ENCODE data around the gene ODC1. TPM values are rescaled to one million over a fixed set of nuclear protein-coding genes. Genes with fewer than 3 reads are reported as not detected.

Gene ODC1
- total RNA-seq, 3 donors from 2014 or later = 39.8 to 68.8 (median 60.3) TPM

DNA sequence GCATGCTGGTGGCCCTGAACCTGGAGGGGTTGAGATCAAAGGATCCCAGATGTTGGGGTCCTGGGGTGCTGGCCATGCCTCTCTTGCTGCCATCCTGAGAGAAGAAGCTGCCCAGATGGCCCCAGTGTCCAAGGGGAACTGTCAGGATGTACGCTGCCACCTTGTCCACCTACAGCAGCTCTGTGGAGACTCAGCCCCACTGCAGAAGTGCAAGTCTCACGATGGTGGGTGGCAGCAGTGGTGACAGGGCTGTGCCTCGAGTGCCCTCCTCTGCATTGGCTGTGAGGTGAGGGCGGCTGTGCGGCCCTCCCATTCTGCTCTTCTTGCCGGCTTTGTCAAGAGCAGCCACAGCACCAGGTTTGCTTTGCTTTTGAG, 24.7 kb downstream of the ODC1 start:
- no peak for DNase-seq (ENCODE audit: low spot score in 2 of 2)
- no peak overlapping the region for H3K4me3 ChIP-seq
- no peaks in the 10 kb centered on the region for H3K27me3 ChIP-seq
- H3K4me1 ChIP-seq = no peaks in the 10 kb centered on the region
- TF ChIP-seq POLR2A (IDR thresholded peaks at IDR 0.05) (no peak), POLR2AphosphoS5 (IDR thresholded peaks at IDR 0.05) (no peak)
- TF ChIP-seq, protein P1, sequence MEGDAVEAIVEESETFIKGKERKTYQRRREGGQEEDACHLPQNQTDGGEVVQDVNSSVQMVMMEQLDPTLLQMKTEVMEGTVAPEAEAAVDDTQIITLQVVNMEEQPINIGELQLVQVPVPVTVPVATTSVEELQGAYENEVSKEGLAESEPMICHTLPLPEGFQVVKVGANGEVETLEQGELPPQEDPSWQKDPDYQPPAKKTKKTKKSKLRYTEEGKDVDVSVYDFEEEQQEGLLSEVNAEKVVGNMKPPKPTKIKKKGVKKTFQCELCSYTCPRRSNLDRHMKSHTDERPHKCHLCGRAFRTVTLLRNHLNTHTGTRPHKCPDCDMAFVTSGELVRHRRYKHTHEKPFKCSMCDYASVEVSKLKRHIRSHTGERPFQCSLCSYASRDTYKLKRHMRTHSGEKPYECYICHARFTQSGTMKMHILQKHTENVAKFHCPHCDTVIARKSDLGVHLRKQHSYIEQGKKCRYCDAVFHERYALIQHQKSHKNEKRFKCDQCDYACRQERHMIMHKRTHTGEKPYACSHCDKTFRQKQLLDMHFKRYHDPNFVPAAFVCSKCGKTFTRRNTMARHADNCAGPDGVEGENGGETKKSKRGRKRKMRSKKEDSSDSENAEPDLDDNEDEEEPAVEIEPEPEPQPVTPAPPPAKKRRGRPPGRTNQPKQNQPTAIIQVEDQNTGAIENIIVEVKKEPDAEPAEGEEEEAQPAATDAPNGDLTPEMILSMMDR (IDR thresholded peaks at IDR 0.05) = no peak
- H3K27ac ChIP-seq = no peak overlapping the region
- no peaks in the 10 kb centered on the region for H3K9me3 ChIP-seq
- H3K36me3 ChIP-seq = no peaks in the 10 kb centered on the region
- intact Hi-C loops (cut with DNase I; ENCODE audit: low total_unique reads) = no loop called here

DNA sequence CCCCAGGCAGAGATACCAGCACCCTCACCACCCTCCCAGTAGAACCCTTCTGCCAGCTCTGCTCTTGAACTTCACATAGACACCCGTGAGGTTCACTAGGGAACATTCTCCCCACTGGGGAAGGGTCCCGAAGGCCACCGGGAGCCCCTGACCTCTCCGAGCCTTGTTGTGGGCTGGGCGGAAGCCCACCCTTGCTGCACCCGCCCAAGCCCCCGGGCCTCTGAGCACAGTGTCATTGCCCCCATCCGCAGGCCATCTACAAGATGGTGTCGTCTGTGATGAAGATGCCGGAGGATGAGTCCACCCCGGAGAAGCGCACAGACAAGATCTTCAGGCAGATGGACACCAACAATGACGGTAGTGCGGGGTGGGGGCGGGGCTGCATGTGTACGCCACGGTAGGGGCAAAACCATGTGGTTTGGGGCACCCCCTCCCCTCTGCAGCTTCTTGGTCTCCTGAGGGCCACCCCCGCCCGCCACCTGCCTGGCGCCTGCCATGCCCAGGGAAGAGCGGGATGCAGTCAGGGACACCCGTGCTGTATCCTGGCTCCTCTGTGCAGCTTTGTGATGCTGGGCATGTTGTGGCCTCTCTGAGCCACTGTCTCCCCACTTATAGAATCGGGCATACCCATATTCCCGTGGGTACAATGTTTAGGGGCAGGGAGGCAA, 25.3 kb downstream of the ODC1 start:
- intact Hi-C loops (cut with DNase I; ENCODE audit: low total_unique reads) = no loop called here
- Histone ChIP-seq H3K27me3 (no peaks in the 10 kb centered on the region), H3K36me3 (no peaks in the 10 kb centered on the region), H3K4me3 (no peak overlapping the region), H3K4me1 (no peaks in the 10 kb centered on the region), H3K9me3 (no peaks in the 10 kb centered on the region), H3K27ac (no peak overlapping the region)
- TF ChIP-seq POLR2AphosphoS5 (IDR thresholded peaks at IDR 0.05) (no peak), POLR2A (IDR thresholded peaks at IDR 0.05) (no peak)
- TF ChIP-seq, protein P1 (IDR thresholded peaks at IDR 0.05) = no peak
- DNase-seq (ENCODE audit: low spot score in 2 of 2) = no peak

DNA sequence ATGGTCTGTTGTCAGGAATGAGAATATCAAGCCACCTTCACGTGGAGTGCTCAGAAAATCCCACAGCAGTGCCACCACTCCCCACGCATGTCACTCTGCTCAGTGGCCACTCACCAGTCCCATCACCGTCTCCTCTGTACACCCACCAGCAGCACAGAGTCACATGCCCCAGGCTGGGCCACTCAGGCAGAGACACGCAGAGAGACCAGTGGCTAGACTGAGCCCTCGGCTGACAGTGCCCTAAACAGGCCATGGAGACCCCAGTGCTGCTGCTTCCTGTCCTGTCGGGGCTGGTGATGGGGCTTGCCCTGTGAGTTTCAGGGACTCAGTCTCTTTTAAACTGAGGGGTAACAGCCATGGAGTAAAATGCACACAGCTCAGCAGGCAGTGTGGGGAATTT, 25.9 kb downstream of the ODC1 start:
- TF ChIP-seq, protein P1 (IDR thresholded peaks at IDR 0.05) = no peak
- TF ChIP-seq POLR2A (IDR thresholded peaks at IDR 0.05) (no peak), POLR2AphosphoS5 (IDR thresholded peaks at IDR 0.05) (no peak)
- Histone ChIP-seq H3K36me3 (no peaks in the 10 kb centered on the region), H3K27me3 (no peaks in the 10 kb centered on the region), H3K4me3 (no peak overlapping the region), H3K27ac (no peak overlapping the region), H3K9me3 (no peaks in the 10 kb centered on the region), H3K4me1 (no peaks in the 10 kb centered on the region)
- no peak for DNase-seq (ENCODE audit: low spot score in 2 of 2)
- intact Hi-C loops (cut with DNase I; ENCODE audit: low total_unique reads) = no loop called here

DNA sequence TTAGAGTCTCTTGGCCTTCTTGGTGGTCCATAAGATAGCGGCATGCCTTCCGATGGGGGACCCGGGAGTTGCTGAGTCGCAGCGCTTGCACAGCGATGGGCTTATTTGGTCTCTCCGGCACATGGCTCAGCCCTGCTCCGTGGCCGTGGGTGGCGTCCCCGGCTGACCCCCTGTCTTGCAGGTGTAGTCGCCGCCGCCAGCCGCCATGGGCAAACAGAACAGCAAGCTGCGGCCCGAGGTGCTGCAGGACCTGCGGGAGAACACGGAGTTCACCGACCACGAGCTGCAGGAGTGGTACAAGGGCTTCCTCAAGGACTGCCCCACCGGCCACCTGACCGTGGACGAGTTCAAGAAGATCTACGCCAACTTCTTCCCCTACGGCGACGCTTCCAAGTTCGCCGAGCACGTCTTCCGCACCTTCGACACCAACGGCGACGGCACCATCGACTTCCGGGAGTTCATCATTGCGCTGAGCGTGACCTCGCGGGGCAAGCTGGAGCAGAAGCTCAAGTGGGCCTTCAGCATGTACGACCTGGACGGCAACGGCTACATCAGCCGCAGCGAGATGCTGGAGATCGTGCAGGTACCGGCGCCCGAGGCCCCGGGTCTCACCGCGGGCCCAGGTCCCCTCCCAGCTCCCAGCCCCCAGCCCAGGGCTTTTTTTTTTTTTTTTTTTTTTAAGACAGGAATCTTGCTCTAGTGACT, 28.4 kb downstream of the ODC1 start:
- Histone ChIP-seq H3K27ac (no peak overlapping the region), H3K27me3 (no peaks in the 10 kb centered on the region), H3K4me1 (no peaks in the 10 kb centered on the region), H3K4me3 (no peak overlapping the region), H3K36me3 (no peaks in the 10 kb centered on the region), H3K9me3 (no peaks in the 10 kb centered on the region)
- TF ChIP-seq, protein P1 (IDR thresholded peaks at IDR 0.05) = no peak
- TF ChIP-seq POLR2AphosphoS5 (IDR thresholded peaks at IDR 0.05) (no peak), POLR2A (IDR thresholded peaks at IDR 0.05) (no peak)
- no peak for DNase-seq (ENCODE audit: low spot score in 2 of 2)
- intact Hi-C loops (cut with DNase I; ENCODE audit: low total_unique reads) = no loop called here

DNA sequence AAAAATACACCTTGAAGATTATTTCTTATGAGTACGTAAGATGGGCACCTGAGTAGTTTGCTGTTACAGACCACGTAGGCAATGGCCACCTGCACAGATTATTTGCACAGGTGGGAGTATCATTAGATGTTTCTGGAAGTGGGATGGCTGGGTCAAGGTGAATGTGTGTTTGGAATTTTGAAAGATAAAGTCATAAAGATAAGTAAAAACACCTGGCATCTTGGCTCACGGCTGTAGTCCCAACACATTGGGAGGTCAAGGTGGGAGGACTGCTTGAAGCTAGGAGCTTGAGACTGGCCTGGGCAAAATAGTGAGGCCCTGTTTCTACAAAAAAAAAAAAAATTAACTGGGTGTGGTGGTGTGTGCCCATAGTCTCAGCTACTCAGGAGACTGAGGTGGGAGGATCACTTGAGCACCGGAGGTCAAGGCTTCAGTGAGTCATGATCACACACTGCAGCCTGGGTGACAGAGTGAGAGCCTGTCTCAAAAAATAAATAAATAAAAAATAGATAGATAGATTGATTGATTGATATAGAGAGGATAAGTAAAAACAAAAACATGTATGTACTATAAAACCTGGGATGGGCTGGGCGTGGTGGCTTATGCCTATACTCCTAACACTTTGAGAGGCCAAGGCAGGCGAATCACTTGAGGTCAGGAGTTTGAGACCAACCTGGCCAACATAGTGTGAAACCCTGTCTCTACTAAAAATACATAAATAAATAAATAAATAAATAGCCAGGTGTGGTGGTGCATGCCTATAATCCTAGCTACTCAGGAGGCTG, 30.4 kb downstream of the ODC1 start:
- H3K27ac ChIP-seq = no peak overlapping the region
- no peaks in the 10 kb centered on the region for H3K9me3 ChIP-seq
- TF ChIP-seq POLR2AphosphoS5 (IDR thresholded peaks at IDR 0.05) (no peak), POLR2A (IDR thresholded peaks at IDR 0.05) (no peak)
- TF ChIP-seq, protein P1 (IDR thresholded peaks at IDR 0.05) = no peak
- H3K27me3 ChIP-seq = no peaks in the 10 kb centered on the region
- intact Hi-C loops (cut with DNase I; ENCODE audit: low total_unique reads) = no loop called here
- H3K36me3 ChIP-seq = no peaks in the 10 kb centered on the region
- DNase-seq (ENCODE audit: low spot score in 2 of 2) = no peak
- H3K4me1 ChIP-seq = no peaks in the 10 kb centered on the region
- H3K4me3 ChIP-seq = no peak overlapping the region
